Fibroblast of the conjunctiva (primary cell): ENCODE measurements around the gene ABHD16B.
A peak's percentile ranks its signal among the peaks of the same experiment; 100 is the strongest.
"Not testable (repeated sequence)": the region's sequence is repeated elsewhere in the genome, so short reads cannot be mapped to it uniquely, and the experiment has no call there.

Experiments used
- DNase-seq: peaks from one replicate; pipeline ENCODE4 v3.0.0-alpha.2; 2010; ENCODE audit warnings: low read depth

ABHD16B gene

GRCh38 chr20:63834491-63834880, 26.8 kb upstream of the ABHD16B start:
- DNase-seq, result no peak

- DNase-seq, result peak; percentile 97
Measured at GRCh38 chr20:63835021-63835858, 26.1 kb upstream of the ABHD16B start.

GRCh38 chr20:63836458-63837344, 24.6 kb upstream of the ABHD16B start:
- no peak for DNase-seq

- no peak for DNase-seq
Measured at GRCh38 chr20:63837479-63837878, 23.8 kb upstream of the ABHD16B start.

- no peak for DNase-seq
Measured at GRCh38 chr20:63839620-63840019, 21.7 kb upstream of the ABHD16B start.

- DNase-seq, result no peak
Measured at GRCh38 chr20:63840405-63840828, 20.9 kb upstream of the ABHD16B start.

- DNase-seq, result no peak
Measured at GRCh38 chr20:63842258-63842657, 19.0 kb upstream of the ABHD16B start.

- DNase-seq, result no peak
Measured at GRCh38 chr20:63843222-63843621, 18.1 kb upstream of the ABHD16B start.

GRCh38 chr20:63843778-63844177, 17.5 kb upstream of the ABHD16B start:
- no peak for DNase-seq

- DNase-seq, result no peak
Measured at GRCh38 chr20:63844511-63844991, 16.7 kb upstream of the ABHD16B start.

- DNase-seq, result no peak
Measured at GRCh38 chr20:63846128-63846771, 15.0 kb upstream of the ABHD16B start.

- no peak for DNase-seq
Measured at GRCh38 chr20:63846888-63847236, 14.4 kb upstream of the ABHD16B start.

GRCh38 chr20:63847237-63848002, 13.9 kb upstream of the ABHD16B start:
- DNase-seq, result no peak

- no peak for DNase-seq
Measured at GRCh38 chr20:63848003-63848911, 13.0 kb upstream of the ABHD16B start.

GRCh38 chr20:63850689-63851547, 10.4 kb upstream of the ABHD16B start:
- no peak for DNase-seq

- not testable (repeated sequence) for DNase-seq
Measured at GRCh38 chr20:63851548-63851943, 9.8 kb upstream of the ABHD16B start.

- not testable (repeated sequence) for DNase-seq
Measured at GRCh38 chr20:63853733-63854068, 7.6 kb upstream of the ABHD16B start.

- DNase-seq, result no peak
Measured at GRCh38 chr20:63854069-63854765, 7.1 kb upstream of the ABHD16B start.

- DNase-seq, result no peak
Measured at GRCh38 chr20:63854766-63855362, 6.4 kb upstream of the ABHD16B start.
